Heart left ventricle (tissue), 16 donors: Measurements from ENCODE around the gene RBM10. TPM values are rescaled to one million over a fixed set of nuclear protein-coding genes. Genes with fewer than 3 reads are reported as not detected.
"Not testable (repeated sequence)": the region's sequence is repeated elsewhere in the genome, so short reads cannot be mapped to it uniquely, and the experiment has no call there.

Experiments used
- ATAC-seq, 4 donors: fragments of 200-7000 bp; cut with Tn5 transposase; one replicate each; pipeline ENCODE4 v1.9.1; 2020 to 2022; ENCODE audit warnings: moderate library complexity in 4 of 4, mild to moderate bottlenecking in 3 of 4, moderate number of reproducible peaks in 1 of 4
- DNase-seq, 5 donors: peaks; one replicate each; pipeline ENCODE4 v3.0.0-alpha.2; 2020
- H3K27ac ChIP-seq, 12 donors: fragments of 200-600 bp; sonication (generic) in 4 of 12; one replicate each; pipeline versions ENCODE4 v1.5.0 to v1.8.0; 2016 to 2022; ENCODE audit warnings: mild to moderate bottlenecking in 2 of 12
- H3K27me3 ChIP-seq, 9 donors: fragments of 200-600 bp; sonication (generic) in 2 of 9; one replicate each; pipeline versions ENCODE4 v1.5.1 to v1.8.0; 2016 to 2022; ENCODE audit warnings: mild to moderate bottlenecking in 3 of 9
- H3K36me3 ChIP-seq, 9 donors: fragments of 200-600 bp; sonication (generic) in 2 of 9; one replicate each; pipeline versions ENCODE4 v1.5.0 to v1.8.0; 2018 to 2022; ENCODE audit warnings: mild to moderate bottlenecking in 2 of 9
- H3K4me1 ChIP-seq, 12 donors: fragments of 200-600 bp; sonication (generic) in 4 of 12; one replicate each; pipeline versions ENCODE4 v1.5.0 to v1.8.0; 2016 to 2022; ENCODE audit warnings: mild to moderate bottlenecking in 3 of 12
- H3K4me3 ChIP-seq, 12 donors: fragments of 200-600 bp; sonication (generic) in 4 of 12; one replicate each; pipeline versions ENCODE4 v1.5.0 to v1.8.0; 2017 to 2022; ENCODE audit warnings: mild to moderate bottlenecking in 9 of 12, moderate library complexity in 4 of 12
- H3K9me3 ChIP-seq, 12 donors: fragments of 200-600 bp; sonication (generic) in 4 of 12; one replicate each; pipeline versions ENCODE4 v1.5.0 to v1.8.0; 2016 to 2022; ENCODE audit warnings: mild to moderate bottlenecking in 1 of 12
- POLR2A ChIP-seq, 2 donors: fragments of 450-650 bp; IDR thresholded peaks; one replicate each; pipeline ENCODE4 v1.6.1; 2017; ENCODE audit warnings: antibody characterized with exemption in 2 of 2, mild to moderate bottlenecking in 2 of 2, moderate library complexity in 2 of 2
- WGBS, 4 donors: extraction: QIAGEN DNeasy Blood & Tissue Kit in 2 of 4; methylation state at CpG; one replicate each; pipeline versions ENCODE4 v1.1.5 to v1.1.7; 2013 to 2018; 5-methylcytosine and 5-hydroxymethylcytosine counted together
- intact Hi-C, 10 donors: fragments of 100-400 bp; cut with DNase I; formaldehyde crosslinking; loops; one replicate each; pipeline versions ENCODE4 v1.11.1 to v1.14.2; 2022
- polyA plus RNA-seq, 2 donors: library from polyadenylated mRNA; stranded (reverse); fragments of 200-250 nt; gene quantifications; one replicate each; pipeline ENCODE4 v1.2.3, GENCODE V29; 2013
- total RNA-seq, 9 donors: library from RNA; depleted of rRNA in 2 of 9; stranded (reverse); fragments of >200 nt in 2 of 9; fragmentation: NEBNext Ultra II Directional in 3 of 9; extraction: Animal tissue kit (Norgen Biotek cat#: 25700) in 3 of 9; gene quantifications; one replicate each; pipeline versions ENCODE4 v1.1.0 to v1.2.4, GENCODE V29; 2016 to 2023
- TF ChIP-seq, protein P1 (sequence below), 12 donors: fragments of 200-600 bp; sonication (generic) in 4 of 12; IDR thresholded peaks; one replicate each; pipeline versions ENCODE4 v1.5.0 to v1.8.0; 2018 to 2022; ENCODE audit warnings: antibody characterized with exemption in 12 of 12, mild to moderate bottlenecking in 5 of 12
- donor health status: ischemic (EF 13 %, LVEDD 7.1; RV severe dilation, severe dysfunction).
- donor health status: healthy with polysubstance abuse.
- donor health status: DM: no; HTN: yes; CAD: no.
- donor health status: DM: no; HTN: no; CAD: no.
- donor health status: ischemic (EF 25% LVEDD 6.9; RV normal size, moderate dysfunction).
- donor health status: ischemic (EF 25% LVEDD 5.7; RV mildly dilated, moderate dysfunction).
- donor health status: healthy.
- donor health status: DM: yes; HTN: yes; CAD: no.
- donor health status: ischemic (EF 35%, LVEDD 5.7; RV mildly dilated, moderate dysfunction).
- donor health status: nonischemic (EF 11% LVEDD 7.7; RV severe dilation, severe dysfunction).
- donor health status: DM: yes; HTN: yes; CAD: no.
- donor health status: PGD.
- donor health status: ischemic (EF 29% LVEDD 5.4; RV normal size, mild dysfunction).
- donor health status: nonischemic (EF 23%, LVEDD 6.1; RV moderate dilation, normal function).

The RBM10 gene
- total and polyA plus RNA-seq, 11 donors: 17.5 to 44.6 (median 28.3) TPM

- WGBS, 4 donors: 75 to 100% (median 88%) methylated on average over 2 to 4 of the region's 4 CpGs
- H3K27ac ChIP-seq: no peak overlapping the region
- H3K9me3 ChIP-seq: no peaks in the 10 kb centered on the region
- no peaks in the 10 kb centered on the region for H3K36me3 ChIP-seq
- intact Hi-C loops: no loop called here
- no peak for DNase-seq
- TF ChIP-seq POLR2A (IDR thresholded peaks at IDR 0.05): no peak
- H3K27me3 ChIP-seq: peaks cover 0 to 14% (median 0%) of the 10 kb centered on the region in 9 donors
- no peaks in the 10 kb centered on the region for H3K4me1 ChIP-seq
- H3K4me3 ChIP-seq: no peak overlapping the region
- ATAC-seq: no peak
Observed at GRCh38 chrX:47101206-47101605, 43.8 kb upstream of the RBM10 start.

DNA sequence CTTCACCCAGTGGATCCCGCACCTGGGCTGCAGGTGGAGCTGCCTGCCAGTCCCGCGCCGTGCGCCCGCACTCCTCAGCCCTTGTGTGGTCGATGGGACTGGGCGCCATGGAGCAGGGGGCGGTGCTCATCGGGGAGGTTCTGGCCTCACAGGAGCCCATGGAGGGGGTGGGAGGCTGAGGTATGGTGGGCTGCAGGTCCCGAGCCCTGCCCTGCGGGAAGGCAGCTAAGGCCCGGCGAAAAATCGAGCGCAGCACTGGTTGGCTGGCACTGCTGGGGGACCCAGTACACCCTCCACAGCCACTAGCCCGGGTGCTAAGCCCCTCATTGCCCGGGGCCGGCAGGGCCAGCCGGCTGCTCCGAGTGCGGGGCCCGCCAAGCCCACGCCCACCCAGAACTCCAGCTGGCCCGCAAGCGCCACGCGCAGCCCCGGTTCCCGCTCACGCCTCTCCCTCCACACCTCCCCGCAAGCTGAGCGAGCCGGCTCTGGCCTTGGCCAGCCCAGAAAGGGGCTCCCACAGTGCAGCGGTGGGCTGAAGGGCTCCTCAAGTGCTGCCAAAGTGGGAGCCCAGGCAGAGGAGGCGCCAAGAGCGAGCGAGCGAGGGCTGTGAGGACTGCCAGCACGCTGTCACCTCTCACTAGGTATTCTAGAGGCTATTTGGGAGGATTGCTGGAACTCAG lies 33.9 kb upstream of the RBM10 start:
- ATAC-seq, H3K36me3 ChIP-seq, H3K4me1 ChIP-seq, H3K9me3 ChIP-seq, H3K4me3 ChIP-seq, intact Hi-C loops, DNase-seq, H3K27ac ChIP-seq: not testable (repeated sequence)
- H3K27me3 ChIP-seq: peaks cover 0 to 16% (median 0%) of the 10 kb centered on the region in 9 donors
- WGBS, 4 donors: 92 to 99% (median 98%) methylated on average over 8 to 34 of the region's 40 CpGs

DNA sequence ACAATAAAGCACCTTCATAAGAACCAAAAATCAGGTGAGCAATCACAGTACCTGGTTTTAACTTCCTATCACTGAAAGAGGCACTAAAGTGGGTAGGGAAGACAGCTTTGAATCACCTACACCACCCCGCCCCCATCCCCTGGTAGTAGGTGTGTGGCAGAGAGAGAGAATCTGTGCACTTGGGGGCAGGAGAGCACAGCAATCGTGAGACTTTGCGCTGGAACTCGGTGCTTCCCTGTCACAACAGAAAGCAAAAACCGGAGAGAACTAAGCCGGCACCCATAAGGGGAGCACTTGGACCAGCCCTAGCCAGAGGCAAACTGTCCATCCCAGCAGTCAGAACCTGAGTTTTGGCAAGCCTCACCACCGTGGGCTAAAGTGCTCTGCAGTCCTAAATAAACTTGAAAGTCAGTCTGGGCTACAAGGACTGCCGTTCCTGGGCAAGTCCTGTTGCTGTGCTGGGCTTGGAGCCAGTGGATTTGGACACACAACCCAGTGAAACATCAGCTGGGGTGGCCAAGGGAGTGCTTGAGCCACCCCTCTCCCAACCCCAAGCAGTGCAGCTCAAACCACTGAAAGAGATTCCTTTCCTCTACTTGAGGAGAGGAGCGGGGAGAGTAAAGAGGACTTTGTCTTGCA lies 32.6 kb upstream of the RBM10 start:
- Histone ChIP-seq H3K4me3 (no peak overlapping the region), H3K27ac (no peak overlapping the region), H3K36me3 (no peaks in the 10 kb centered on the region), H3K27me3 (peaks cover 0 to 24% (median 0%) of the 10 kb centered on the region in 9 donors), H3K9me3 (no peaks in the 10 kb centered on the region), H3K4me1 (no peaks in the 10 kb centered on the region)
- 64 to 70% (median 66%) methylated on average over 8 to 9 of the region's 9 CpGs for WGBS, 4 donors
- ATAC-seq: peak in 2 of 4 donors; percentile 47 to 56
- TF ChIP-seq POLR2A (IDR thresholded peaks at IDR 0.05): no peak
- TF ChIP-seq, protein P1, sequence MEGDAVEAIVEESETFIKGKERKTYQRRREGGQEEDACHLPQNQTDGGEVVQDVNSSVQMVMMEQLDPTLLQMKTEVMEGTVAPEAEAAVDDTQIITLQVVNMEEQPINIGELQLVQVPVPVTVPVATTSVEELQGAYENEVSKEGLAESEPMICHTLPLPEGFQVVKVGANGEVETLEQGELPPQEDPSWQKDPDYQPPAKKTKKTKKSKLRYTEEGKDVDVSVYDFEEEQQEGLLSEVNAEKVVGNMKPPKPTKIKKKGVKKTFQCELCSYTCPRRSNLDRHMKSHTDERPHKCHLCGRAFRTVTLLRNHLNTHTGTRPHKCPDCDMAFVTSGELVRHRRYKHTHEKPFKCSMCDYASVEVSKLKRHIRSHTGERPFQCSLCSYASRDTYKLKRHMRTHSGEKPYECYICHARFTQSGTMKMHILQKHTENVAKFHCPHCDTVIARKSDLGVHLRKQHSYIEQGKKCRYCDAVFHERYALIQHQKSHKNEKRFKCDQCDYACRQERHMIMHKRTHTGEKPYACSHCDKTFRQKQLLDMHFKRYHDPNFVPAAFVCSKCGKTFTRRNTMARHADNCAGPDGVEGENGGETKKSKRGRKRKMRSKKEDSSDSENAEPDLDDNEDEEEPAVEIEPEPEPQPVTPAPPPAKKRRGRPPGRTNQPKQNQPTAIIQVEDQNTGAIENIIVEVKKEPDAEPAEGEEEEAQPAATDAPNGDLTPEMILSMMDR (IDR thresholded peaks at IDR 0.05): no peak
- DNase-seq: no peak
- intact Hi-C loops: no loop called here

DNA sequence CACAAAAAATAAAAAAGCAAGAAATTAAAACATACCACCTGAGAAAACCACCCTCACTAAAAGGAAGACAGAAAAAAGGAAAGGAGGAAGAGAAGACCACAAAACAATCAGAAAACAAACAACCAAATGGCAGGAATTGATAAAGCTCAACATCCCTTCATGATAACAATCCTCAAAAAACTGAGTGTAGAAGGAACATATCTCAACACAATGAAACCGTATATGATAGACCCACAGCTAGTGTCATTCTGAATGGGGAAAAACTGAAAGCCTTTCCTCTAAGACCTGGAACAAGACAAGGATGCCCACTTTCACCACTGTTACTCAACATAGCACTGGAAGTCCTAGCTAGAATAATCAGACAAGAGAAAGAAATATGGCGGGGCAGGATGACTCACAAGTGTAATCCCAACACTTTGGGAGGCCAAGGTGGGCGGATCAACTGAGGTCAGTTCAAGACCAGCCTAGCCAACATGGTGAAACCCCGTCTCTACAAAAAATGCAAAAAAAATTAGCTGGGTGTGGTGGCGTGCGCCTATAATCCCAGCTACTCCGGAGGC lies 28.4 kb upstream of the RBM10 start:
- ATAC-seq, DNase-seq, H3K4me3 ChIP-seq, H3K27ac ChIP-seq, H3K9me3 ChIP-seq, intact Hi-C loops, H3K36me3 ChIP-seq, H3K4me1 ChIP-seq: not testable (repeated sequence)
- peaks cover 0 to 34% (median 0%) of the 10 kb centered on the region in 9 donors for H3K27me3 ChIP-seq
- 86 to 92% (median 89%) methylated on average over 7 of the region's 7 CpGs for WGBS, 4 donors

DNA sequence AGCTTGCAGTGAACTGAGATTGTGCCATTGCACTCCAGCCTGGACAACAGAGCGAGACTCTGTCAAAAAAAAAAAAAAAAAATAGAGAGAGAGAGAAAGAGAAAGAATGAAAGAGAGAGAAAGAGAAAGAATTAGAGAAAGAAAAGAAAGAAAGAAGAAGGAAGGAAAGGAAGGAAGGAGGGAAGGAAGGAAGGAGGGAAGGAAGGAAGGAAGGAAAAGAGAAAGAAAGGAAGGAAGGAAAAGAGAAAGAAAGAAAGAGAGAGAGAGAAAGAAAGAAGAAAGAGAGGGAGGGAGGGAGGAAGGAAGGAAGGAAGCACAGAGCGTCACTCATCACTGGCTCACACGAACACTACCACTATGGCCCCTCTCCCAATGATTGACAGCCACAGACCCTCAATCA lies 20.6 kb upstream of the RBM10 start:
- H3K4me3 ChIP-seq, intact Hi-C loops, H3K4me1 ChIP-seq, DNase-seq, H3K36me3 ChIP-seq, ATAC-seq, H3K9me3 ChIP-seq, H3K27ac ChIP-seq: not testable (repeated sequence)
- 72 to 78% (median 76%) methylated on average over 3 of the region's 3 CpGs for WGBS, 4 donors
- H3K27me3 ChIP-seq: peaks cover 0 to 16% (median 0%) of the 10 kb centered on the region in 9 donors

DNA sequence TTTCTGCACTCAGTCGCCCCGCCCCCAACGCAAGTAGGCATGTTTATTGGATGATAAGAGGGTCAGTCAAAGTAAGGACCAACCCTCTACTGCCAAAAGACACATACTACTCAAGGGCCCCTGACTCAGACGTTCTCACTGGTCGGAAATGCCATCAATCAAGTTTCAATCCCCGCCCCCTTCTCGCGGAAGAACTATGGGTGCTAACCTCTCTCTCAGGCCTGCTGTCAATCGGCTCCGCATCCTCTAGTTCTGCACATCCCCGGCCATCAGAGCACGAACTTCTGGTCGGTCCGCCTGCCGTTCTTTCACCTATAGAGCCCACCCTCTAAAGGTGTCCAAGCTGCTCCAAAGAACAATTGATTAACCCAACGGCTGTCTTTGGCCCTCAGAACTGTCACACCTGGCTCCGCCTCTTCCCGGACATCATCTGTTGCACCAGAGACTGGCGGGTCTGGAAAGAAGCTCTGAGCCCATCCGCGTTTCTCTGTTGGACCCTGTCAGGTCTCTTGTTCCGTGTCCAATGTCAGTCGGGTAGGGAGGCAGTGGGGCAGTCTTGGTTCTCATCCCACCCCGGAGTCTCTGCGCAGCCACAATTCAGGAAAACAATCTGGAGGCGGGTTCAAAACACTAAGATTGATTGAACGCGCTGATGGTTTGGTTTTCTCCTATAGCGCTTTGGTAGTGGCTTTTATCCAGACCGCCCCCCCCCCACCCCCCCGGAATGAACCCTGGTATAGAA lies 15.7 kb upstream of the RBM10 start:
- peaks cover 0 to 7% (median 0%) of the 10 kb centered on the region in 9 donors for H3K27me3 ChIP-seq
- DNase-seq (peak; percentile 87 to 91 (median 90)), ATAC-seq (peak; percentile 98 to 99 (median 98))
- no peaks in the 10 kb centered on the region for H3K9me3 ChIP-seq
- no peaks in the 10 kb centered on the region for H3K36me3 ChIP-seq
- peak overlapping the region in 11 of 12 donors; percentile 52 to 88 (median 79) for H3K27ac ChIP-seq
- TF ChIP-seq, protein P1 (IDR thresholded peaks at IDR 0.05): no peak
- TF ChIP-seq POLR2A (IDR thresholded peaks at IDR 0.05): no peak
- H3K4me1 ChIP-seq: peaks cover 0 to 10% (median 6%) of the 10 kb centered on the region in 12 donors
- peak overlapping the region in 11 of 12 donors; percentile 27 to 91 (median 61) for H3K4me3 ChIP-seq
- WGBS, 4 donors: 0 to 42% (median 21%) methylated on average over 28 to 31 of the region's 31 CpGs
- intact Hi-C loops: no loop called here
